ENCODE results near the gene LGALS3BP. TPM values are rescaled to one million over a fixed set of nuclear protein-coding genes. Genes with fewer than 3 reads are reported as not detected.
"Not testable (repeated sequence)": the region's sequence is repeated elsewhere in the genome, so short reads cannot be mapped to it uniquely, and the experiment has no call there.

LGALS3BP gene
- total RNA-seq, 2 donors from 2014 or later: 123 to 213 TPM

DNA sequence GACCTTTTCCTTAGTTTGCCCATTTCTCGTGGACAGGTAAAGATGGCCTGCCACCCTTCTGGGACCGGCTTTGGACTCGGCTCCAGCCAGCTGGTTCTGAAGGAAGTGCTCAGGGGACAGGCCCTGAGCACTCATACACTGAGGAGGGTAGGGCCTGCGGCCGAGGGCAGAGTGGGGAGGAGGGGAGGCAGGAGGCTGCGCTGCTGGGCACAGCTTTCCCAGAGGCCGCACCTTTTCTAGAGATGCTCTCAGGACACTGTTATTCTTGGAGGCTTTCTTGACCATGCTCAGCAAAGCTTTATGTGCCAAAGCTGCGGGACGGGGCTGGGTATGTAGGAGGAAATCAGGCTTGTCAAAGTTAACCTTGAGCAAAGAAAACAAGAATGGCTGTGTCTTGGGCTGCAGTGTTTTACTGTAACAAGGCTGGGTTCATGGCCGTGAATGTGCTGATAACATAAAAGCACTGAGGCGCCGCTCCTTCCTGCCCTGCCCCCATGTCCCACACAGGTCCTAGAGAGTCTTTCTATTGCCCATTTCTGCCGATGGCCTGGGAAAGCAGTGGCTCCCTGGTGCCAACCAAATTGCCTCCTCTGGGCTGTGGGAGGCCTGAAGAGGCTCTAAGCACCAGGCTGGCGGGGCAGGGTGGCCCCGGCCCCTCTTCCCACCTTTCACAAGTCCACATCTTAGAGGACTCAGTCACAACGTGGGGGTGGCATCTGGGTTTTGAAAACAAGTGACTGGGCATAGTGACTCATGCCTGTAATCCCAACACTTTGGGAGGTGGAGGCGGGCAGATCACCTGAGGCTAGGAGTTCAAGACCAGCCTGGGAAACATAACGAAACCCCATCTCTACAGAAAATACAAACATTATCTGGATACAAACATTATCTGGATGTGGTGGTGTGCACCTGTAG, 32.2 kb downstream of the LGALS3BP start:
- WGBS, 2 donors: 37 to 41% methylated on average over 15 to 18 of the region's 18 CpGs
- Histone ChIP-seq H3K9me3 (no peaks in the 10 kb centered on the region), H3K4me1 (peaks cover 19% of the 10 kb centered on the region), H3K4me3 (no peak overlapping the region), H3K27ac (peak overlapping the region; percentile 69 to 89 (median 80)), H3K36me3 (replicated peaks in 1 of 2; ENCODE audit: insufficient read depth in 1 of 2, low read depth in 2 of 2) (no peaks in the 10 kb centered on the region), H3K27me3 (no peaks in the 10 kb centered on the region)
- no peak for TF ChIP-seq CTCF (IDR thresholded peaks at IDR 0.05)
- peak in 1 of 3 donors; percentile 16 for TF ChIP-seq POLR2A (IDR thresholded peaks at IDR 0.05)
- intact Hi-C loops (cut with DNase I): no loop called here
- peak; percentile 72 to 90 (median 82) for DNase-seq
- ATAC-seq: peak; percentile 90

- TF ChIP-seq CTCF (IDR thresholded peaks at IDR 0.05): no peak
- TF ChIP-seq POLR2A (IDR thresholded peaks at IDR 0.05): no peak
- intact Hi-C loops (cut with DNase I): no loop called here
- Histone ChIP-seq H3K4me1 (peaks cover 19% of the 10 kb centered on the region), H3K4me3 (no peak overlapping the region), H3K9me3 (no peaks in the 10 kb centered on the region), H3K27me3 (no peaks in the 10 kb centered on the region), H3K27ac (peak overlapping the region; percentile 69 to 89 (median 80)), H3K36me3 (replicated peaks in 1 of 2; ENCODE audit: insufficient read depth in 1 of 2, low read depth in 2 of 2) (no peaks in the 10 kb centered on the region)
- ATAC-seq (no peak), DNase-seq (no peak)
- WGBS, 2 donors: 88 to 95% methylated on average over 7 to 8 of the region's 8 CpGs
These were observed 33.1 kb downstream of the LGALS3BP start for GRCh38 chr17:78946631-78947030.

- no peak for TF ChIP-seq POLR2A (IDR thresholded peaks at IDR 0.05)
- no peak for TF ChIP-seq CTCF (IDR thresholded peaks at IDR 0.05)
- intact Hi-C loops (cut with DNase I): no loop called here
- H3K9me3 ChIP-seq: no peaks in the 10 kb centered on the region
- no peak overlapping the region for H3K27ac ChIP-seq
- DNase-seq (no peak), ATAC-seq (no peak)
- H3K4me1 ChIP-seq: peaks cover 19% of the 10 kb centered on the region
- 91 to 97% methylated on average over 7 of the region's 7 CpGs for WGBS, 2 donors
- no peaks in the 10 kb centered on the region for H3K27me3 ChIP-seq
- no peak overlapping the region for H3K4me3 ChIP-seq
- H3K36me3 ChIP-seq (replicated peaks in 1 of 2; ENCODE audit: insufficient read depth in 1 of 2, low read depth in 2 of 2): no peaks in the 10 kb centered on the region
These were observed 33.6 kb downstream of the LGALS3BP start for GRCh38 chr17:78946131-78946530.

DNA sequence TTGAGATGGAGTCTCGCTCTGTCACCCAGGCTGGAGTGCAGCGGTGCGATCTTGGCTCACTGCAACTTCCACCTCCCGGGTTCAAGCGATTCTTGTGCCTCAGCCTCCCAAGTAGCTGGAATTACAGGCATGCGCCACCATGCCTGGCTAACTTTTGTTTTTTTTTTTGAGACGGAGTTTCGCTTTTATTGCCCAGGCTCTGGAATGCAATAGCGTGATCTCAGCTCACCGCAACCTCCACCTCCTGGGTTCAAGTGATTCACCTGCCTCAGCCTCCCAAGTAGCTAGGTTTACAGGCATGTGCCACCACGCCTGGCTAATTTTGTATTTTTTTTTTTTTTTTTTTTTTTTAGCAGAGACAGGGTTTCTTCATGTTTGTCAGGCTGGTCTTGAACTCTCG, 34.3 kb downstream of the LGALS3BP start:
- H3K36me3 ChIP-seq (replicated peaks in 1 of 2; ENCODE audit: insufficient read depth in 1 of 2, low read depth in 2 of 2); DNase-seq; H3K27me3 ChIP-seq; intact Hi-C loops (cut with DNase I); H3K4me3 ChIP-seq; ATAC-seq; H3K9me3 ChIP-seq; H3K27ac ChIP-seq: not testable (repeated sequence)
- peaks cover 19% of the 10 kb centered on the region for H3K4me1 ChIP-seq
- WGBS, 2 donors: 92 to 95% methylated on average over 12 of the region's 12 CpGs

GRCh38 chr17:78944956-78945355, 34.8 kb downstream of the LGALS3BP start:
- DNase-seq (no peak), ATAC-seq (no peak)
- Histone ChIP-seq H3K27me3 (no peaks in the 10 kb centered on the region), H3K9me3 (no peaks in the 10 kb centered on the region), H3K36me3 (replicated peaks in 1 of 2; ENCODE audit: insufficient read depth in 1 of 2, low read depth in 2 of 2) (no peaks in the 10 kb centered on the region), H3K27ac (no peak overlapping the region), H3K4me1 (peaks cover 19% of the 10 kb centered on the region), H3K4me3 (no peak overlapping the region)
- intact Hi-C loops (cut with DNase I): no loop called here
- WGBS, 2 donors: 80 to 82% methylated on average over 9 to 10 of the region's 10 CpGs
- TF ChIP-seq POLR2A (IDR thresholded peaks at IDR 0.05): no peak
- no peak for TF ChIP-seq CTCF (IDR thresholded peaks at IDR 0.05)

Measured in body of pancreas (tissue), 4 donors.